GM18502 (cell line): ENCODE measurements around the gene EDIL3.

Source experiments
- ATAC-seq: cut with Tn5 transposase; IDR thresholded peaks from one replicate; pipeline ENCODE4 v1.9.1; 2021; ENCODE audit warnings: mild to moderate bottlenecking; ENCODE audit not compliant: unreplicated experiment, poor library complexity

The EDIL3 gene

GRCh38 chr5:84272771-84273516, 111.7 kb downstream of the EDIL3 start:
- ATAC-seq: no peak

- ATAC-seq: no peak
These were observed 118.7 kb downstream of the EDIL3 start for GRCh38 chr5:84265739-84266550.

DNA sequence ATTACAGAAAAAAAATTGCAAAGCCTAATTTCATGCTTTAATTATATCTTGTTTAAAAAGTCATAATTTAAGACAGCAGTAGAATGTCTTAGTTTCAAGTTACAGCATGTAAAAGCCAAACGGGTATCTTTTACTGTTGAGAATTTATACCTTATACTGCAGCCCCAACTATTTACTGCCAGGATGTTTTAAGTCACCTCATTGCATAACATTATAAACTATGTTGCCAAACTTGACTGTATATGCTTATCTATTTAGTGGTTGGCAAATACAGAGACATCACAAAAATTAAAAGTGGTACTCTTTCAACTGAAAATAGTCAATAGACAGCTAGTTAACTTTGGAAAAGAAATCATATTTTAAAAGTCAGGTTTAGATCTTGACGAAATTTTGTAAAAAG, 119.5 kb downstream of the EDIL3 start:
- no peak for ATAC-seq

DNA sequence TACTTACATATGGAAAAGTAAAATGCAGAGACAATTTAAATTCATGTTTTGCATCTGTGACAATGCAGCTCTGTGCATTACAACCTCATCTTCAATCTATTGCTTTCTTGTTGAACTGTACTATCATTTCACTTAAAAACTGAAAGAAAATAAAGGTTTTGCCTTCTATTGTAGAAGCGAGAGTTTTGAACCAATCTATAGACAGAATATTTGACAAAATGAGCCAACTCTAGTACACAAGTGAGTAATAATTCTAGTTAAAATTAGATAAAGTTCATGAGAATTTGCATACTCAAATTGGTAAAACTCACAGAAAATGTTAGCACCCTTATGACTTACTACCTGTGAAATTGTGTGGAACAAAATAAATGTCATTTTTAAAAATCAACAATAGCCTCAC, 123.7 kb downstream of the EDIL3 start:
- ATAC-seq: no peak

GRCh38 chr5:84260140-84260539, 124.5 kb downstream of the EDIL3 start:
- ATAC-seq: peak; percentile 58

DNA sequence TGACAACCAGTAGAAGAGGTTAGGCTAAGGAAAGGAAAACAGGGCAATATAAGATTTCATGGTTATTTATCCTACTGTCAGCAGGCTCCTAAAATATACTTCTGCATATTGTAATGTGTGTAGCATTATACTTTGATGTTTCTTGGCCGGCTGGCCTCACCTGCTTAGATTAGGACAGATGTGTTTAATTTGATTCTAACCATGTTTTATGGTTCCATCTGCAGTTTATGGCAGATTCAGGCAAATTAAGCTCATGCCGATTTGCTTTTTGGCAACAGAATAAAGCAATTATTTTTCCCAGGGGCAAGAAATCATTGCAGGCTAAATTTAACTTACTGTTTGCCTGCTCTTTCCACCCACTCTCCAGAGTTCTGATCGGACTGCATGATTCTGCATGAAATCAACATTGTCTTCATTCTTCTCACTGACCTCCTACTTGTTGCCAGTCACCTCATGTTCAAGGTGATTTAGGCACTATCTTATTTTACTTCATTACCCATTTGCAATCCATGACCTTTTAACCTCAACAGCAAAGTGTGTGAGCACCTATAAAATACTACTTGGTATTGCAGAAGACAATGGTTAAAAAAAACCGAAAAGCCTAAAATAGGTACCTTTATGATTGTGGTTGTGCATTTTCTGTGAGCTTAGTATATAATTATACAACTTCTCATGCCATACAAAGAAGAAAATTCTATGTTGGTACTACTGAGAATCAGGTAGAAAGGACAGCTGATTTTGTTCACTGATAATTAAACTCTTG, 125.2 kb downstream of the EDIL3 start:
- no peak for ATAC-seq

DNA sequence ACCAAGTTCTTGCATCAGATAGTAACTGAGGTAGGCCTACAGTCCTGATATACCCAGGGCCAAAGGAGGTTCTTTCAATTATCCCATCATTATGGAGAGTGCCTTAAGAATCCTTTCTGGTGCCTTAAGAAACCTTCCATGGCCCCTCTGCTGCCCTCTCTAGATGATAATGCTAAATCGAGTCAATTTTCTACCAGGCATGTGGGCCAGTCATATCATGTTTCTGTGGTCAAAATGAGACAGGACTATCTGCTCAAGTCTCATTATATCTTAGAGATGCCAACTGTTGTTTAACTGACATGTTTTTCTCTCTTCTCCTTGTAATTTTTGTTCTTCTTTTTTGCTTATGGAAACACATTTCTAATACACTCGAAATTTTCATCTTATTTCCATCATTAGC, 127.6 kb downstream of the EDIL3 start:
- ATAC-seq: no peak

DNA sequence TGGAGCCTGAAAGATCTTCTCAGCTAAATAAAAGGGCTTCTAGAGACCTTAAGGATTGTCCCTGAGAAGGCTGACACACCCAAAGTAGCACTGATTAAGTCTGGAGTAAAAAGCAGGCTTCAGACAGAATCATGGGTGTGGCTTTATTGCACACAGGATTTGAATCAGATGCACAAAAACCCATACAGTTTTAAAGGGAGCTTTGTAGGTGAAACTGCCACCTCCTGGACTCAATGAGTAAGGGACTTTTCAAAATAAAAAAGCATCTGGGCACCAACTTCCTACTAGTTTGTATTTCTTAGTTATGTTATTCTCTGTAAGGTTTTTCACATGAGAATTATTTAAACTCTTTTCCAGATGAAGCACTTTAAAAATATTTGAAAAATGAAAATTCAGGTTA, 129.4 kb downstream of the EDIL3 start:
- peak; percentile 43 for ATAC-seq

DNA sequence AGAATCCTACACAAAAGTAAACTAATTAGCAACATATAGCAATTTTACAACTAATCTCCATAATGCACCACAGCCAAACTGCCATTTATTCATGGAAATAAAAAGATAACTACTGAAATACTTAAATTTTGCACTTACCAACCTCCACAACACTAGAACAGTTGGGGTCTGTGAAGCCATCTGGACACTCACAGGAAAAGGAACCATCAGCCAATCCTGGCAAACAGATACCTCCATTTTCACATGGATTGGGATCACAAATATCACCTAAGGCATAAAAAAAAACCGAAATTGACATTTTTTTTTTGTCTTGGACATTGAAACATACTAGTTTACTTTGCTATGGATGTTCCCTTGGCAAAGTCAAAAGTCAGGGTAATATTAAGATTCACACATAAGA, 130.7 kb downstream of the EDIL3 start:
- no peak for ATAC-seq

GRCh38 chr5:84251503-84251902, 133.2 kb downstream of the EDIL3 start:
- ATAC-seq: no peak

GRCh38 chr5:84249918-84250630, 134.6 kb downstream of the EDIL3 start:
- no peak for ATAC-seq

DNA sequence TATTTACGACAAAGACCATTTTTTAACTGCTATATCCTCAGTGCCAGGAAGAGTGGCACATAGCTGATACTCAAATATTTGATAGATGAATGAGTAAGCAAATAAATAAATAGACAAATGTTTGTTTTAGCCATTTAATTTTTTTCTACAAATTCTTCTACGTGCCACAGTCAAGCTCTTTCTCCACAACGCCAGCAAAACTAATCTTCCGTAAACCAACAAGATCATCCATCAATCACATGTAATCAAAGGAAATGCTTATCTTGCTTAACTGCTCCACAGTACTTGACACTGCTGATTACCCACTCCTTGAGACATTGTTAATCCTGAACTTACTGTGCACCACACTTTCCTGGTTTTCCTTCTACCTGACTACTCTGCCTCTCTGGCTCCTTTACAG, 136.7 kb downstream of the EDIL3 start:
- no peak for ATAC-seq

- ATAC-seq: no peak
These were observed 142.4 kb downstream of the EDIL3 start for GRCh38 chr5:84242286-84242685.

- no peak for ATAC-seq
These were observed 145.2 kb downstream of the EDIL3 start for GRCh38 chr5:84239494-84239893.

DNA sequence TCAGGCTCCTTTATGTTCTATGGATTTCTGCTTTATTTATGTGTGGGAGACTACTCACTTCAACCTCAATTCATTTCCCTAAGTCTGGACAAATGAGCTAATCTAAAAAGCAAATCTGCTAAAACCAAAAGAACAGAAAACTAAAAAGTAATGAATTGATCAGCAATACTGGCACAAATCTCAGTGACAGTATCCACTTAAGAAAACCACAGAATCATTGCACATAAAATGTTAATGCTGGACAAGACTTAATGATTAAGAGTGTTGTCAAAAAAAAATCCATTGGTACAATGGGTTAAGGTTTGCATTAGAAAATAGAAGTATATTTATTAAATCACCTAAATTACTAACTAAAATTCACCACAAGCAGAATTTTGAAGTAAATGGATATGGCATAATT, 147.6 kb downstream of the EDIL3 start:
- ATAC-seq: no peak

DNA sequence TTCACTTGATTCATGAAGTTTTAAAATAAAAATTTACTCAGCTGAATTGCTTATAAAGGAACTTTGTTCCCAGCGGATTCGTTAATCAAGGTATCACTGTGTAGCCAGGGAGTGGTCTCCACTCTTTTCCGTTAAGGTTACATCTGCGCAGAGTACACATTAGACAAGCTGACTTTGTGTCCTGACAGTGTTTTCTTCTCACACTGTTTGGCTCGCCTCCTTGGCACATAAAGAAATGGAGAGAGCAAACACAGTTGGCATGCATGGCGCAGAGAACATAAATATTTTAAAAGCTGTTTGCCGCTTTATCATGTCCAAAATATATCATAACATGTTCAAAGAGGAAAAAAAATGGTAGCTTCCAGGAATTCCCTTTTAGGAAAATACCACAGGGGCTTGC, 153.2 kb downstream of the EDIL3 start:
- ATAC-seq: no peak

GRCh38 chr5:84229045-84229444, 155.6 kb downstream of the EDIL3 start:
- ATAC-seq: no peak

GRCh38 chr5:84228266-84228665, 156.4 kb downstream of the EDIL3 start:
- no peak for ATAC-seq

DNA sequence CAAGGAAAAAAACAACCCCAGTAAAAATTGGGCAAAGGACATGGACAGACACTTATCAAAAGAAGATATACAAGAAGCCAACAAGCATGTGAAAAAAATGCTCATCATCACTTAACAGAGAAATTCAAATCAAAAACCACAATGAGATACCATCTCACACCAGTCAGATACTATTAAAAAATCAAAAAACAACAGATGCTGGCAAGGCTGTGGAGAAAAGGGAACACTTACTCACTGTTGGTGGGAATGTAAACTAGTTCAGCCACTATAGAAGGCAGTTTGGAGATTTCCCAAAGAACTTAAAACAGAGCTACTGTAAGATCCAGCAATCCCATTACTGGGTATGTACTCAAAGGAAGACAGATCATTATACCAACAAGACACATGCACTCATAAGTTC, 157.4 kb downstream of the EDIL3 start:
- ATAC-seq: no peak

DNA sequence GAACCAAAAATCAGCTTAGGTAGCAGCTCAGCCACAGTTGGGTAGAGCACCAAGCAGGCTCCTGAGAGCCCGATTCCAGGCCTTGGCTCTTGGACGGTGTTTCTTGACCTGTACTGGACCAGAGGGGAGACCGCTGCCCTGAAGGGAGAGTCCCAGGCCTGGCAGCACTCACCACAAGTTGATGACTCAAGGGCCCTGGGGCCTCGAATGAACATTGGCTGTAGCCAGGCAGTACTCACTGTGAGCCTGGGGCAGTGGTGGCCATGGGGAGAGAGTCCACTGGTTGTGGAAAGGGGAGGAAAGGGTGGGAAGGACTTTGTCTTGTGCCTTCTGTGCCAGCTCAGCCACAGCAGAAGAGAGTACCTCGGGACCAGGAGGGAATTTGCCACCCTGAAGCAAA, 166.1 kb downstream of the EDIL3 start:
- ATAC-seq: no peak
